GM13977 (cell line): ENCODE data around the gene LRCH4.

ENCODE experiments used
- DNase-seq: peaks from one replicate; pipeline ENCODE4 v3.0.0; 2012; ENCODE audit warnings: low spot score
- in situ Hi-C: fragments of 300-500 bp; cut with MboI; formaldehyde crosslinking; loops from one replicate; pipeline ENCODE4 v1.12.0; 2022; ENCODE audit warnings: low sequenced_read_pairs, low pct_unique_long_range_greater_than_20kb, mixed read lengths, inconsistent platforms; ENCODE audit not compliant: unreplicated experiment
- TF ChIP-seq, protein P1 (sequence below): IDR thresholded peaks from 2 replicates; pipeline ENCODE4 v1.5.1; 2012; ENCODE audit warnings: mild to moderate bottlenecking, control low read depth; ENCODE audit not compliant: insufficient read depth; ENCODE audit errors: extremely low read depth, missing control alignments

The LRCH4 gene

DNA sequence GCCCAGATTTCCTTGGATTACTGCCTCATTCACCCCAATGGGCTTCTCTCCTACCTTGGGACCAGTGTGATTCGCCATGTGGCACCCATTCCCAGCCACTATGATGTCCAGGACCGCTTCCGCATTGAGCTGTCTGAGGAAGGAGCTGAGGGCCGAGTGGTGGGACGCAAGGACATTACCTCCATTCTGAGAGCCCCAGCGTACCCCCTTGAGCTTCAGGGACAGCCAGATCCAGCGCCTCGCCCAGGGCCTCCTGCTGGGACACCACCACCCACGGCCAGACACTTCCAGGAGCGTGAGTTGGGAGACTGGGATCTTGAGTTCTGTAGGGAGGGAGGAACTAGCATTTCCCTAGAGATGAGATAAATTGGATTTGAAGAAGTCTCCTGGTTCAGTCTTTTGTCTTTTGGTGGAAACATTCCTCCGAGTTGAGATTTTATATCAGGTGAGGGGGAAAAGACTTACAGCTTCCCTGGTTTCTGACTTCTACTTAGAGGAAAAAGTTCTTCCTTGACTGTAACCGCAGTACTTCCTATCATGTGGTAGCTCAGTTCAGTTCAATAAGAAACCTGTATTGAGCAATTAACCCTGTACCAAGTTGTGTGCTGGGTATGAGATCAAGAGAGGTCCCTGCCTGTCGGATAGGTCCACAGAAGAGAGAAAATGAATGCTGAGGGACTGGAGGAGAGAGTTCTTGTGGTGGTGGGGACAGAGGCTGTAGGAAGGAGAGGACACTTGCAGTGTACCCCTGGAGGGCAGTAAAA, 27.7 kb upstream of the LRCH4 start:
- TF ChIP-seq, protein P1, sequence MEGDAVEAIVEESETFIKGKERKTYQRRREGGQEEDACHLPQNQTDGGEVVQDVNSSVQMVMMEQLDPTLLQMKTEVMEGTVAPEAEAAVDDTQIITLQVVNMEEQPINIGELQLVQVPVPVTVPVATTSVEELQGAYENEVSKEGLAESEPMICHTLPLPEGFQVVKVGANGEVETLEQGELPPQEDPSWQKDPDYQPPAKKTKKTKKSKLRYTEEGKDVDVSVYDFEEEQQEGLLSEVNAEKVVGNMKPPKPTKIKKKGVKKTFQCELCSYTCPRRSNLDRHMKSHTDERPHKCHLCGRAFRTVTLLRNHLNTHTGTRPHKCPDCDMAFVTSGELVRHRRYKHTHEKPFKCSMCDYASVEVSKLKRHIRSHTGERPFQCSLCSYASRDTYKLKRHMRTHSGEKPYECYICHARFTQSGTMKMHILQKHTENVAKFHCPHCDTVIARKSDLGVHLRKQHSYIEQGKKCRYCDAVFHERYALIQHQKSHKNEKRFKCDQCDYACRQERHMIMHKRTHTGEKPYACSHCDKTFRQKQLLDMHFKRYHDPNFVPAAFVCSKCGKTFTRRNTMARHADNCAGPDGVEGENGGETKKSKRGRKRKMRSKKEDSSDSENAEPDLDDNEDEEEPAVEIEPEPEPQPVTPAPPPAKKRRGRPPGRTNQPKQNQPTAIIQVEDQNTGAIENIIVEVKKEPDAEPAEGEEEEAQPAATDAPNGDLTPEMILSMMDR: no peak
- no peak for DNase-seq
- in situ Hi-C loops: no loop called here

DNA sequence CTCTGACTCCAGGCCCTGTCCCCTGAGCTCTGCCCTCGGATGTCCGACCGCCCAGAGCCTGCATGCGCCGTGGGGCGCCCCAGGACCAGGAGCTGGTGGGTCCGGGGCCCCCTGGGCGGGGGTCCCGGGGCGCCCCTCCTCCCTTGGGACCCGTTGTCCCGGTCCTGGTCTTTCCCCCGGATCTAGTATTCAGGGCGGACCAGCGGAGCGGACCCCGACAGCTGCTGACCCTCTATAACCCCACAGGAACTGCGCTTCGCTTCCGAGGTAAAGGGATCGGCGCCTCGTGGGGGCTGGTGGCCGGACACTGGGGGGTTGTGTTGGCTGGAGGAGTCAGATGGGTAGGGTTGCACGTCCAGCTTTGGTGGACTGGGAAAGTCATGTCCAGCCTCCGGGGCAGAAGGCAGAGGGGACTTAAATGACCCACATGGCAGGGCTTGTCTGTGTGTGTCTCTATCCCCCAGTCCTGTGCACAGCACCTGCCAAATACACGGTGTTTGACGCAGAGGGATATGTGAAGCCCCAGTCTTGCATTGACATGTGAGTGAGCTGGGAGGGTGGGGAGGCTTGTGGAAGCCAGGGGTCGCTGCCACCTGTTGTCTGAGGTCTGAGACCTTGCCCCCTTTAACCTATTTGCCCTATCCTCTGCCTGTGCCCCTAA, 26.9 kb upstream of the LRCH4 start:
- in situ Hi-C loops: no loop called here
- DNase-seq: no peak
- TF ChIP-seq, protein P1: peak; percentile 23

DNA sequence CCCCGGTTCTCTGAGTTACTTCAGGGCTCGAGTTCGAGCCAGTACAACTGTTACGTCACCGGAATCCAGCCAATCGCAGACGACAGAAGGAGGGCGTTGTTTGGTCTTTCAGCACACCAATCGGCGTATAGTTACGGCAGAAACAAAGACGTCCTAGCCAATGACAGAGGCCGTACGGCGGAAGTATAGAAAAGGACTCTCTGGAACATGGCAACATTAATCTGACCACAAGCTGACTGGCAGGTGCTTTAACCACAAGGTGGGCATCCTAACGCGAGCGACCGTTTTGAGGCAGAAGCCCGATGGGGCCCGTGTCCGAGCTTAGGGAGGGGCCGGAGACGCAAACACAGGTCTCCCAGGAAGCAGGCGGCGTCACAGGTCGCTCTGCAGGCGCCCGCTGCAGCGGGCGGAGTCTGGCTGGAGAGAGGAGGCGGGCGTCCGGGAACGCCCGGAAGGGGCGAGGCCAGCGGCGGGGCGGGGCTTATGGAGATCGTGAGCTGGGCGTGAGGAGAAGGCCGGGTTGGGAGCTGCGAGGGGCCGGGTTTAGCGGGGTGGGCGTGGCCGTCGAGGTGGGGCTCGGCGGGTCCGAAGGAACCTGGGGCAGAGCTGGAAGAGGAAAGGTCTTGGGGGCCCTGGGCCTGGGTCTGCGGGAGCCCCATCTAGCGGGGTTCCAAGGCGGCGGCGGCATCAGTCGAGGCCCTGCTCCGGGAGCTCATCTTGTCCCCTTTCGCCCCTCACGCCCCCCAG, 26.2 kb upstream of the LRCH4 start, which contains the start of gene MOSPD3:
Gene MOSPD3, plus strand, starts transcription at position 558 of the 747 bp plus-strand sequence. CDS start 252 bp downstream, outside the sequence.
- in situ Hi-C loops: no loop called here
- peak; percentile 99 for DNase-seq
- TF ChIP-seq, protein P1: no peak

DNA sequence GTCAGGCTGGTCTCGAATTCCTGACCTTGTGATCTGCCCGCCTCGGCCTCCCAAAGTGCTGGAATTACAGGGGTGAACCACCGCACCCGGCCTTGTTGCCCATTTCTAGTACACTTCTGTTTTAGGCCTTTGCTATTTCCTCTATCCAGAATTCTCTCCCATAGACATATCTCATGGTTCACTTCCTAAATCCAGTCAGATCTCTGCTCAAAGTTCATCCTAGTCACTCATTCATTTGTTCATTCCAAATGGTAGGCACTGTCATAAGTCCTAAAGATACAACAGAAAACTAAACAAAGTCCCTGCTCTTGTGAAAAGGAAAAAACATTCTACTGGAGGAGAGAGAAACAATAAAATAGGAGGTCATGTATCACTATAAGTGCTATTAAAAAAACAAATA, 24.0 kb upstream of the LRCH4 start:
- no peak for DNase-seq
- in situ Hi-C loops: no loop called here
- TF ChIP-seq, protein P1: no peak

DNA sequence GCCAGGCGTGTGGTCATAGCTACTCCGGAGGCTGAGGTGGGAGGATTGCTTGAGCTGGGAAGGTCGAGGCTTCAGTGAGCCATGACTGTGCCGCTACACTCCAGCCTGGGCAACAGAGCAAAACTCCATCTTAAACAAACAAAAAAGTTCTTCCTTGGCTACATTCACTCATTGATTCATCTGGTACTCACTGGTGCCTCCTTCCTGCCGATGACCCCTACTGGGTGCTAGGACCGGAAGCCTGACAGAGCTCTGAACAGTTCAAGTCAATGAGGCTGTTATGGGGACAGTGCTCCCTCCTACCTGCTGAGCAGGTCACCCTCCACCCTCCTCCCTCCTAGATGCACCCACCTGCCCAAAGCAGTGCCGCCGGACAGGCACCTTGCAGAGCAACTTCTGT, 21.2 kb upstream of the LRCH4 start:
- in situ Hi-C loops: no loop called here
- no peak for DNase-seq
- TF ChIP-seq, protein P1: no peak

- DNase-seq: no peak
- in situ Hi-C loops: no loop called here
- TF ChIP-seq, protein P1: no peak
These were observed 20.4 kb upstream of the LRCH4 start for GRCh38 chr7:100606313-100606712.
